ENCODE results near the gene TDRD9.
"Not testable (repeated sequence)": the region's sequence is repeated elsewhere in the genome, so short reads cannot be mapped to it uniquely, and the experiment has no call there.

The TDRD9 gene, protein sequence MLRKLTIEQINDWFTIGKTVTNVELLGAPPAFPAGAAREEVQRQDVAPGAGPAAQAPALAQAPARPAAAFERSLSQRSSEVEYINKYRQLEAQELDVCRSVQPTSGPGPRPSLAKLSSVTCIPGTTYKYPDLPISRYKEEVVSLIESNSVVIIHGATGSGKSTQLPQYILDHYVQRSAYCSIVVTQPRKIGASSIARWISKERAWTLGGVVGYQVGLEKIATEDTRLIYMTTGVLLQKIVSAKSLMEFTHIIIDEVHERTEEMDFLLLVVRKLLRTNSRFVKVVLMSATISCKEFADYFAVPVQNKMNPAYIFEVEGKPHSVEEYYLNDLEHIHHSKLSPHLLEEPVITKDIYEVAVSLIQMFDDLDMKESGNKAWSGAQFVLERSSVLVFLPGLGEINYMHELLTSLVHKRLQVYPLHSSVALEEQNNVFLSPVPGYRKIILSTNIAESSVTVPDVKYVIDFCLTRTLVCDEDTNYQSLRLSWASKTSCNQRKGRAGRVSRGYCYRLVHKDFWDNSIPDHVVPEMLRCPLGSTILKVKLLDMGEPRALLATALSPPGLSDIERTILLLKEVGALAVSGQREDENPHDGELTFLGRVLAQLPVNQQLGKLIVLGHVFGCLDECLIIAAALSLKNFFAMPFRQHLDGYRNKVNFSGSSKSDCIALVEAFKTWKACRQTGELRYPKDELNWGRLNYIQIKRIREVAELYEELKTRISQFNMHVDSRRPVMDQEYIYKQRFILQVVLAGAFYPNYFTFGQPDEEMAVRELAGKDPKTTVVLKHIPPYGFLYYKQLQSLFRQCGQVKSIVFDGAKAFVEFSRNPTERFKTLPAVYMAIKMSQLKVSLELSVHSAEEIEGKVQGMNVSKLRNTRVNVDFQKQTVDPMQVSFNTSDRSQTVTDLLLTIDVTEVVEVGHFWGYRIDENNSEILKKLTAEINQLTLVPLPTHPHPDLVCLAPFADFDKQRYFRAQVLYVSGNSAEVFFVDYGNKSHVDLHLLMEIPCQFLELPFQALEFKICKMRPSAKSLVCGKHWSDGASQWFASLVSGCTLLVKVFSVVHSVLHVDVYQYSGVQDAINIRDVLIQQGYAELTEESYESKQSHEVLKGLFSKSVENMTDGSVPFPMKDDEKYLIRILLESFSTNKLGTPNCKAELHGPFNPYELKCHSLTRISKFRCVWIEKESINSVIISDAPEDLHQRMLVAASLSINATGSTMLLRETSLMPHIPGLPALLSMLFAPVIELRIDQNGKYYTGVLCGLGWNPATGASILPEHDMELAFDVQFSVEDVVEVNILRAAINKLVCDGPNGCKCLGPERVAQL (N-terminal part only)

DNA sequence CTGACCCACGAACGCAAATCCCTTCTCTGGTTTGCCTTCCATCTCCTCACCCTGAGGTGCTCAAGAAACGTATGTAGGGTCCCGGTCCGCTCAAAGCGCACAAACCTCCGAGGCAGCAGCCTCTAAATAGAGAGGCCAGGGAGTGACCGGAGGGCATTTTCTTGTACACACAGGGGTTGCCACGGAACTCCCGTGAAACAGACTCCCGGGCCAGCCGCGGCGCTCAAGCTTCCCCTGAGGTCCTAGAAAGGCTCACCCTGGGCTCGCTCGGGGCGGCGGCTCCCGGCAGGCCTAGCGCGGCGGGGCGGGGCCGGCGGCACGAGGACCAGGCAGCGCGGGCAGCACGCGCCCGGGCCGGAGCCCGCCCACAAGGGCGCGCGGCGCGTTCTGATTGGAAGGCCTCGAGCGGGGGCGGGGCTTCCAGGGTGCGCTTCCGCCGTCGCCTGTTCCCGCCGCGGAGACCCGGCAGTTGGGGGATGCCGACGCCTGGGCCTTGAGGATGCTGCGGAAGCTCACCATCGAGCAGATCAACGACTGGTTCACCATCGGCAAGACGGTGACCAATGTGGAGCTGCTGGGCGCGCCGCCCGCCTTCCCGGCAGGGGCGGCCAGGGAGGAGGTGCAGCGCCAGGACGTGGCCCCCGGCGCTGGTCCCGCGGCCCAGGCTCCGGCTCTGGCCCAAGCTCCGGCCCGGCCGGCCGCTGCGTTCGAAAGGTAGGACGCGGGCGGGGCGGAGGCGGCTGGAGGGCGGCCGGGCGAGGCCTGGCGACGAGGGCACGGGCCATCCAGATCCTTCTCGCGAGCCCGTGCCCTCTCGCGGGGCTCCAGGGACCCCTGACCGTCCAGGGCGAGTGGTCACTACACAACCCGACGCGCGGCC lies at the start of gene TDRD9:
TDRD9 (plus strand) TSS at position 446 of the 880 bp plus-strand sequence; CDS start at position 500, 54 bp downstream.
- no peak for DNase-seq

DNA sequence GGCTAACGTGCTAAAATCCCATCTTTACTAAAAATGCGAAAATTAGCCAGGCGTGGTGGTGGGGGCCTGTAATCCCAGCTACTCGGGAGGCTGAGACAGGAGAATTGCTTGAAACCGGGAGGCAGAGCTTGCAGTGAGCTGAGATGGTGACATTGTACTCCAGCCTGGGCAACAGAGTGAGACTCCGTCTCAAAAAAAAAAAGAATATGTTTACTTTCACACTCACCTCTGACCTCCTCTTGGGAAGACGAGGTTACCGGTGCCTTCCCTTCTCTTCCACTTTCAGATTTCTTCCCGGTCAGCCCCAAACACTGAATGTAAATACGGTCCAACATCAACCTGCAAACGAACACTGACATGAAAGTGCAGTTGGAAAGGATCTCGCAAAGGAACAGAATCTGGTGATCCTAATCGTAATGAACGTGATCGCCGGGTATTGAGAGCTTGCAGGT lies 49.1 kb upstream of the TDRD9 start:
- DNase-seq = no peak

DNA sequence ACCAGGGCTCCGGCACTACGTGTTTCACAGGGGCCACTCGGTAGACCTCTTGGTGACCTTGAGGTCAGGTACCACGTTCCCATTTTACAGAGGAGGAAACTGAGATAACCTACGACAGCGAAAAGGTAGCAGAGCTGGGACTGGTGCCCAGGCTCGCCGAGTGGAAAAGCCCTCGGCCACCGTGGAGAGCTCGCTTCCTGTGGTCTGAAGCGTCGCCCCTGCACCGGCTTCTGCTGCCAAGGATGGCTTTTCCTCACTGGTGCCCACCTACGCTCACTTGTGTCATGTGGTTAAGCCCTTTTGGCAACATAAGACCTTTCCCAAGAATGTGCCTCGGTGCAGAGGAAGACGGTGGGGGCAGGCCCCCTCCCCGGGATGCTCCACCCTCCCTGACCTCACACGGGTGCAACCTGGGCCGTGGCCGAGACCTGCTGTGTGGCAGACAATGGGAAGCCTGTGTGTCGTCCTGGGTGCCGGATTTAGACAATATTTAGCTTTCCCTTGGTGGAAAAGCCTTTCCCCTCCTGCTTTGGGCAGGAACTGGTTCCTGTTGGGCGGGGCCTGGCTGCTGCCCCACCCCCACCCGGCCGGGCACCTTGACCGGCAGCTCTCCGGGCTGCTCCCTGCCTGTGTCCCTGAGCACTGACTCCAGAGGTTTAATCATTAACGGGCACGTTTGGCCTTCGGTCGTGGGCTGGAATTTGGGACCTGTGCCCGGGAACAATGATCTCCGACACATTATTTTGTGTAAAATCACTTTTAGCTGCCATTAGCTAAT lies 48.5 kb upstream of the TDRD9 start:
- DNase-seq = no peak

DNA sequence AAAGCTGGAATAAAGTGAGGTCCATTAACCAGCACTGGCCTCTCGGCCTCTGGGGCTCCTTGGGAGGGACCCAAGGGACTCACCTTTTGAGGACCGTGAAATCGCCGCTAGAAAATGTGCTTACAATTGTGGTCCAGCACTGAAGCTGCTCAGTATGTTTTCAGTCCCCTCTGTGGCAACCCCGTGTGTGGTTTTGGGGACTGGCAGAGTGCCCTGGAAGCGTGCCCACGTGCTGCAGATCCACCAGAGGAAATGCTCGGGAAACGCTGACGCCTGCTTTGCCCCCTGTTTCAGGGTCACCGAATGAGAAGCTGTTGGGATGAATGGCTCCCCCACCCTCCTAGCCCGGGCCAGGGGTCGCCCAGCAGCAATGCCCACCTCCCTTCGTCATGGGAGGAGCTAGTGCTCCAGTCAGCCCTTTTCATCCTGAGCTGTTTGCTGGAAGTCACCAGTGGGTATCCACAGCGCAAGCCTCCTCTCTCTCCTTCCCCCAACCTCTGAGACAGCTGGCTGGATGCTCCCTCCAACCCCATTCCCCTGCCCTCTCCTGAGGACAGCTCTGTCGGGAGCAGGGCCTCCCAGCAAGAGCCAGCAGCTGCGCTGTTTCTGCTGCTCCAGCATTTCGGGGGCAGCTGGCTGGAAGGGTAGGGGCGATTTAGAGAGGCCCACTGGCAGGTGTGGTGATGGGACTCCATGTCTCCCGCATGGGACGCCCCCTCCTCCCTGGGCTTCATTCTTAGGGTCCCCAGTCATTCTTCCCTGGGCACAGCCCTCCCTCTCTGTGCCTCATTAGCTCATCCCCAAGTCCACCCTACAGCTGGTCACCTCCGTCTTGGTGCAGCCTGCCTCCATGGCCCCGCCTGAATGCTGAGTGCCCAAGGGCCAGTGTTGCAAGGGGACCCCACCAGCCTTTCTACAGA lies 47.6 kb upstream of the TDRD9 start:
- DNase-seq = no peak

DNA sequence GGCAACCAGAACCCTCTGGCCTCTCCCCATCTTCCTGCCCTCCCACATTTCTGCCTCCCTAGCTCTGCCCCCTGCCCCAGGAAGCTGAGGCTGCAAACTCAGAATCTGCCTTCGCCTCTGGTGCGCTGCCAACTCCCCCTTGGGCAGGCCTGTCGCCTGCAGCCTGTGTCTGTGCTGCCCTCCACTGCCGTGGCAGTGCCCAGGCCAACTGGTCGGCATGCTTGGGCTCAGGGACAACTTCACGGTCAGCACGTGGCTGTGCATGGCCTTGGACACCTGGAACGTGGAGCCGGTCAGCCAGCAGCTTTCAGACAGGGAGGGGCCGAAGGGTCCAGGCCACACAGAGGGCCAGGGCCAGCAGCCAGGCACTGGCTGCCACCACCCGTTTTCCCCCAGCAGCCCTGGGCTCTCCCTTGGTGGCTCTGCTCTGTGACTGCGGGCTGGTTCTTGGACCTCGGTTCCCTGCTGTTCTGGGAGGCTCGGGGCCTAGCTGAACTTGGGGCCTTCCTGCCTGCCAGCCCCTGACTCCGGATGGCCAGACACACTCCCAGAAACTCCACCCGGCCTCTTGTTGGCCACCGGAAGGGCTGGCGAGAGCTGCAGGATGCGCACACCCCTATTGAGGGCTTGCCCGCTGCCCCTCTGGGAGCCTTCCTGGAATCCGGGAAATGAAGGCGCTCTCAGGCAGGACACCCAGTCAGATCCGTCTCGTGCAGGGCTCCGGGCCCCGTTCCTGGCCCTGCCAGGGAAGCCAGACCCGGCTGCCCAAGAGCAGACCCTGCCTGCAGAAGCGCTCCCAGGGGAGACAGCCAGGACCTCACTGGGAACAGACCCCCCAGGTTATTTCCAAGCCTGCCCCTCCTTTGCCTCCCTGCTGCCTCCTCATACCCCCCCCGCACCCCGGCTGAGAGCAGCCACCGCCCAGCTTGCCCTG lies 46.7 kb upstream of the TDRD9 start:
- DNase-seq = no peak

DNA sequence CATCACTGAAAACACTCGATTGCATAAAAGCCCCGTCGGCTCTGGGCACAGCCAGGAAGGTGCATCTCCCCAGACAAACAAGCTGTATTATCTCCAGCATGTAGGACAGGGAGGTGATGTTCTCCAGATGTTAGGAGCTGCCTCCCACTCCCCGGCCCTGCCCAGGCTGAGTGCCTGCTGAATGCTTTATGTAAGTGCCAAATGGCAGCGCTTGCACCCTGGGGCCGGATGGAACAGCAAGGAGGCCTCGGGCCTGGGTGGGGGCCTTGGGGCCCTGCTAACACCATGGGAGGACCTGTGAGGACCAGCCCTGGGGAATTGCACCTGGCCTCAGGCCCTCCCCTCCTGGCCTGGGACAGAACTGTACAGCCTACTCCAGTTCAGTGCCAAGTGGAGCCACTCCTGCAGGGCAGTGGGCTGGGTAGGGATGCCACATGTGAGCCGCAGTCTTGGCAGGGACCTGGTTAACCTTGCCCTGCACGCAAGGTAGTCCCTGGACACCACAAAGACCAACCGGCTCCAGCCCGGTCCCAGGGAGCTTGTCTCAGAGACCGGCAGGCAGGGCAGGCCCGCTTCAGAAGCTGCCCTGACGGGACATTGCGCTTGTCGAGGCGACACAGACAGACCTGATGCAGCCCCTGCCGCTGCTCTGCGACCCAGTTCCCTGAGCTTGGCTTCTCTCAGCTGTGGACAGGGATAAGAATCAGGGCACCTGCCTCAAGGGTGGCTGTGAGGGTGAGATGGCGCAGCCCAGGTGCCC lies 45.6 kb upstream of the TDRD9 start:
- DNase-seq = no peak

DNA sequence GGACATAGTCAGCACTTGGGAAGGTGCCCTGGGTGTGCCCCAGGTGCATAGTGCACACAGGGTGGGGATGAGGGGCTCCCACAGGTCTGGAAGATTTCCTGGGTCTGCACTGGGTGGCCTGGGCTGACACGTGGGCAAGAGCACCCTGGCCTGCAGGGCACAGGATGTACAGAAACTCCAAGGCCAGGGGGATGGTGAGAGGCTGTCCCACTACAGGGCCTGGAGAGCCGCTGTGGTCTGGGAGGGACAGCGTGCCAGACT lies 45.1 kb upstream of the TDRD9 start:
- no peak for DNase-seq

DNA sequence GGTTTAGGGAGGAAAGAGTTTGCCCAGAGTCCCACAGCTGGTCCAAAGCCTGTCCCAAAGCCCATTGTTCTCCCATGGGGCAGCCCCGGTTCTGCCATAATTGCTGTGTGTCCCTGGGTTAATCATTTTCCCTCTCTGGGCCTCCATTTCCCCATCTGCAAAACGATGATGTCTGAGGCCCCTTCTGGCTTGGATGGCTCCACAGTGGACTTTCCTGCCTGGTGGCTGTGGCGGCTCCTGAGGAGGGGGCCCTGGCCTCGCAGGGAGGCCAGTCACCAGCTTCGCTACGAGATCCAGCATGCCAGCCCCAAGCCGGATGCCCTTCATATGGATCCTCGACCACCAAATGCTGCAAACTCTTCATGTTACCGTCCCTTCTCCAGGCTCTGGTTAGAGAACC lies 43.4 kb upstream of the TDRD9 start:
- no peak for DNase-seq

DNA sequence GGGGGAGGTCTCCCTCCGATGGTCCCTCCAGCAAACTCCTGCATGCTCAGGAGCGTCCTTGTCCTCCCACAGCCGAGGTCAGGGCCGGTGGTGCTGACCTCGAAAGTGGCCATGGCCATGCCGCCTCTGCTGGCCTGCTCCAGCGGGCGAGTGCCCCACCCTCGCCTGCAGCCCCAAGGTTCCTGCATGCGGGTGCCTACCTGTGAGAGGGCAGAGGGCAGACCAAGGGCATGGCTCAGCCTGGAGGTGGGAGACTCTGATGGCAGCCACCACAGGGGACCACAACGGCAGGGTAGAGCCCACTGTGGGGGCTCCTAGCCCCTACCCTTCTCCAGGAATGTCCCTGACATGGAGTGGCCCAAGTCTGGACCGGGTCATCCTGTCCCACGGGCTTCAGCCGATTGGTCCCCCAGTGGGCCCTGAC lies 42.7 kb upstream of the TDRD9 start:
- no peak for DNase-seq

DNA sequence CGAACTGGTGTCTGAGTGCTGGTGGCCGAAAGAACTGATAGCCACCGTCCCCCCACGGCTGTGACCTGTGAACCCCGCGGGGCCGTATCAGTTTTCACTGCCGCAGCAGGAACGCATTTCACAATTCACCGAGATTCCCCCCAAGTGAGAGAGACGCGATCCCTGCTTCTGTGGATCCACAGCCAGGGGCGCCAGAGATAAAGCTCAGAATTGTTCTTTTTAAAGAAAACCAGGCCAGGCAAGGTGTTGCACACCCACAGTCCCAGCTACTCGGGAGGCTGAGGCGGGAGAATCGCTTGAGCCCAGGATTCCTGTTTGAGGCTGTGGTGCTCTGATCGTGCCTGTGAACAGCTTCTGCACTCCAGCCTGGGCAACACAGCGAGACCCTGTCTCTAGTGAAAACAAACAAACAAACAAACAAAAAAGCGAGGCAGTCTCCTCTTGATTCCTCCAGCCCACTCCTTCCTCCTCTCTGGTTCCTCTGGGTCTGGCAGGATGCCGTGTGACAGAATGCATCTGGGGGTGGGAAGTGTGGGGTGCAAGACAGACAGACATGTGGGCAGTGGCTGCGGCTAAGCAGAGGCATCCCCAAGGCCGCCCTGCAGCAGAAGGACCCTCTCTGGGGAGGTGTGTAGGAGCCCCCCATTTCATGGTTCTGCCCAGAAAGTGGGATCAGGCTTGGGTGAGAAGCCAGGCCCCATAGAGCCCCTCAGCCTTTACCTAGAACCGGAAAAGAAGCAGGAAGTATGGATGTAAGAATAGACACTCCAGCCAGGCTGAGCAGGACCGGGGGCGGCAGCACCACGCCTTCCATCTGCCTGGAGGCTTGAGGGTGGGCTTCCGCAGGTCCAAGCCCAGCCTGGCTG lies 41.7 kb upstream of the TDRD9 start:
- no peak for DNase-seq

DNA sequence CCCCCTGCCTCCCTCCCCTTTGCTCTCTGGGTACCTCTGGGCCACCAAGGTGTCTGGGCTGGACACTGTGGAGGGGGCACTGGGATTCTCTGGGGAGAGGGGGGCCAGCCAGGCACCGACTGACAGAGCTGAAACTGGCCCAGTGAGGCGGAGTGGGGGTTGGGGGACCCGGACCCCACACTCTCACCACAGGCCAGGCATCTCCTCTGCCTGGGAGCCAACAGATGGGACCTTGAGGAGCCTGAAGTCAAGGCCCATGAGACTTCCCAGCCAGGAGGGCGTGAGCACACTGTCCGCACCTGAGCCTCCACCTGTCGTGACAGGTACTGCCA lies 41.1 kb upstream of the TDRD9 start:
- DNase-seq = no peak

DNA sequence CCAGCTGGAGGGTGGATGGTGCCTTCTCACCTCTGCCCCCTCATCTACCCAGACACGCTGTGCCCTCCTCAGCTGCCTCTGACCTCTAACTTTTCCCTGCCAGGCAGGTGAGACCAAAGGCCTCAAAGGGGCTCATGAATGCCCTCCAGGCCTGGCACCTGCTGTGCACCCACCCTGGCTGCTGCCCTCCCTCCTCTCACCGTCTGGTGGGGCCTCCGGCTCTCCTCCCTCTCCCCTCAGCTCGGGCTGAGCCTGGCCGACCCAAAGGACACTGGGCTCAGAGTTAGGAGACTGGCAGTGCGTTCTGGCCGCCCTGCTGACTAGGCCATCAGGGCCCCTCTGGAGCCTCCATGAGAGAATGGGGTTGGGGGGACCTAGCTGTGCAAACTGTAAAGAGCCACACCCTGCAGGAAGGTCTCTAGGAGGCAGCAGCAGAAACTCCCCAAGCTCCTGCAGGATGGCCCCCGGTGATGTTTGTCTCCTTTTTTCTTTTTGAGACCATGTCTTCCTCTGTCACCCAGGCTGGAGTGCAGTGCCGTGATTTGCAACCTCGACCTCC lies 40.6 kb upstream of the TDRD9 start:
- DNase-seq = no peak

DNA sequence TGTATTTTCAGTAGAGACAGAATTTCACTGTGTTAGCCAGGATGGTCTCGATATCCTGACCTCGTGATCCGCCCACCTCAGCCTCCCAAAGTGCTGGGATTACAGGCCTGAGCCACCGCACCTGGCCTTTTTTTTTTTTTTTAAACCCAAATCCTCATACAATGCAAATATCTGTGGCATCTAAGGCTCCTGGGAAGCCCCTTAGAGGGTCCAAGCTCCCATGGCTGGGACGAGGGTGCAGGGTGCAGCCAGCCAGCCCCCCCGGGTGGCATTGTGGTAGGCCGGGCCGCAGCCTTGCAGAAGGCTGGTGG lies 39.3 kb upstream of the TDRD9 start:
- DNase-seq = not testable (repeated sequence)

DNA sequence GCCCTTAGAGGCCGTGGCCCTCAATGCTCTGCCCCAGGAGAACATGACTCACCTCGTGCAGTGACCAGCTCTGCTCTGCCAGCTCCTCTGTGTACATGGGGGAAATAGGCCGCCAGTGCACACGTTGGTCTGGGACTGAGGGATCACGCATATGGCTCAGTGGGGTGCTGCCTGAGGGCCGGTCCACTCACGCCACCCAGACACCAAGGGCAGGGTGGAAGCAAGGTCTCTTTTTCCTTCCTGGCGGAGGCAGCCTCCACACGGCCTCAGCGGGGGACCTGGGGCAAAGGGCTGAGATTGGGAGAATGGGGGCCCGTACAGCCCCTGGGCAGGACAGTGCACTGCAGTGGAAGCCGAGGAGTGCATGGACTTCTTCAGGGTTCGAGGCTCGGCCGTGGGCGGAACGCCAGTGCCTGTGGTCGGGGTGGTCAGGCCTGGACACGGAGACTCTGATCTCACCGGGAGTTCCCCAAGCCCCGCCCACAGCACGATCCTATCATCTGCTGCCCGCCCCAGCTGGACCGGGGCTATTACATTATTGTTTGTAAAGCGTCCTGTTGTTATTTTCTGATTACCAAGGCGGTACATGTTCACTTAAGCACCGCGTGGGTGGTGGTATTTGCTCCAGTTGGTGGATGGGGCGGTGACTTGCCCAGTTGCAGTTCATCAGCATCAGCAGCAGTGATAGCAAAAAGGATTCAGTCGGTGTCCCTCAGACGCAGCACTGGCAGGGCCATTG lies 38.8 kb upstream of the TDRD9 start:
- DNase-seq = no peak

DNA sequence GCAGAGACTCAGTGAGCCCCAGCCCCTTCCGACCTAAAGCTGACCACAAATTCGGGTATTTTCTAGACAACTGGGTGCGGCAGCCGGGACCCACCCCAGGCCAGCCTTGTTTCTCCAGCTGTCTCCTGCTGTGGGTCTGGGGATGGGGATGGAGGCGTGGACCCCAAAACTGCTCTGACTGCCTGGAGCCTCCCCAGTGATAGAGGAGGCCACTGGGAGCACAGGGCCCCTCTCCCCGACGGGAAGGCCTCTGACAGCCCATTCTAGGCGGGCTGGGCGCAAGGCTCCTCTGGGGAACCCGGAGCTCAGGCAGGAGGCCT lies 38.2 kb upstream of the TDRD9 start:
- no peak for DNase-seq

DNA sequence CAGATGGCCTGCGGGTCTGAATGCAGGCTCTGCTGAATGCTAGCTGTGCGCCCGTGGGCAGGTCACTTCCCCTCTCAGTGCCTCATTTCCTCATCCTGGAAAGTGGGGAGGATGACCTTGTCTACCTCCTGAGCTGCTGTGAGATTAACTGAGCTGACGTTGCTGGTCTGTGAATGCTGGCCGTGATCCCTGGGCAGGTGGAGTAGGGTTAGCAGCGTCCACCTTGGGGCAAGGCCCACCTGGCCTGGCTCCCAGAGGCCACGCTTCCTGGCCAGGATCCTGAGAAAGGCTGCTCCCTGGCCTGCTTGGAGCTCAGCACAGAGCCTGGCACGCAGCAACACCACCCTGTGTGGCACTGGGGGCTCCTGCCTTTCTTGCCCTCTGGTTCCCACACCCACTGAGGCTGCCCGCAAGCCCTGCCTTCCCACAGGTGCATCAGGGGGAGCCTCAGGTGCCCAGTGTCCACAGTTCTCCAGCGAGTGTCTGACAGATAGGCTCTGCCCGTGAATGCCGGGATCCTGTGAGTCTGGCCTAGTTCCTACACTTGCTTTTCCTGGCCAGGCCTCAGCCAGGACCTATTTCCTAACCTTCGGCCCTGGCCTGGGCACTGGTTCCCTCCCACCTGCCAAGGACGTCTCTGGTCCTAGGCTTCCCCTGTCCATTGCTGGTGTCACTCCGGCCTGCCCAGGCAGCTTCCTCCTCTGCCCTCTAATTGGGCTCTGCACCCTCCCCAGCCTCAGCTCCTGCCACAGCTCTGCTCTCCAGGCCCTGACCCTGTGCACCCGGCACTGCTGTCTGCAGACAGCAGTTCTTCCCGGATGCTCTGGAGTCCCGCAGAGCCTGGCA lies 37.2 kb upstream of the TDRD9 start:
- DNase-seq = no peak
